Psoas muscle (tissue), 8 donors: Measurements from ENCODE around the gene SLC24A3. TPM values are rescaled to one million over a fixed set of nuclear protein-coding genes. Genes with fewer than 3 reads are reported as not detected.

Source experiments
- ATAC-seq, 4 donors: fragments of 200-7000 bp; cut with Tn5 transposase; one replicate each; pipeline ENCODE4 v1.9.1; 2020; ENCODE audit warnings: moderate library complexity in 3 of 4, mild to moderate bottlenecking in 2 of 4
- DNase-seq, 2 donors: peaks; one replicate each; pipeline ENCODE4 v3.0.0-alpha.2; 2020
- H3K27ac ChIP-seq: fragments of 200-600 bp; one replicate; pipeline ENCODE4 v1.8.0; 2022
- H3K27me3 ChIP-seq, 3 donors: fragments of 200-600 bp in 1 of 3; one replicate each; pipeline versions ENCODE4 v1.6.1 to v1.8.0; 2013 to 2022; ENCODE audit warnings: low read length in 2 of 3, mild to moderate bottlenecking in 2 of 3, moderate library complexity in 1 of 3; ENCODE audit not compliant: insufficient read depth in 3 of 3
- H3K36me3 ChIP-seq, 2 donors: fragments of 200-600 bp in 1 of 2; one replicate each; pipeline versions ENCODE4 v1.6.1 to v1.8.0; 2013 to 2022; ENCODE audit warnings: low read depth in 1 of 2, mild to moderate bottlenecking in 1 of 2, moderate library complexity in 1 of 2; ENCODE audit not compliant: insufficient read depth in 1 of 2
- H3K4me1 ChIP-seq: fragments of 200-600 bp; one replicate; pipeline ENCODE4 v1.8.0; 2022
- H3K4me3 ChIP-seq: fragments of 200-600 bp; one replicate; pipeline ENCODE4 v1.8.0; 2022; ENCODE audit warnings: mild to moderate bottlenecking
- H3K9me3 ChIP-seq: fragments of 200-600 bp; one replicate; pipeline ENCODE4 v1.8.0; 2022
- CTCF ChIP-seq: fragments of 200-600 bp; IDR thresholded peaks from one replicate; pipeline ENCODE4 v1.8.0; 2022; ENCODE audit warnings: antibody characterized with exemption
- WGBS, 3 donors: extraction: QIAGEN DNeasy Blood & Tissue Kit; methylation state at CpG; one replicate each; pipeline versions ENCODE4 v1.1.6 to v1.1.7; 2013; 5-methylcytosine and 5-hydroxymethylcytosine counted together
- intact Hi-C, 2 donors: fragments of 100-400 bp; cut with DNase I; formaldehyde crosslinking; loops; one replicate each; pipeline versions ENCODE4 v1.11.0 to v1.14.2; 2022
- polyA plus RNA-seq, 3 donors: library from polyadenylated mRNA; stranded (reverse); fragments of 200-250 nt; gene quantifications; one replicate each; pipeline ENCODE4 v1.2.3, GENCODE V29; 2013
- total RNA-seq, 4 donors: library from RNA; stranded (reverse); fragmentation: NEBNext Ultra II Directional in 2 of 4; extraction: Animal tissue kit (Norgen Biotek cat#: 25700) in 2 of 4; gene quantifications; one replicate each; pipeline versions ENCODE4 v1.2.1 to v1.2.4, GENCODE V29; 2021 to 2023
- donor health status: healthy with polysubstance abuse.
- donor health status: DM: no; HTN: no; CAD: no; lungs with moderate emphysema.
- donor health status: Bipolar disorder and iron deficiency.
- donor health status: healthy.
- donor health status: DM: yes; HTN: yes; CAD: no.
- donor health status: DM: no; HTN: no; CAD: no.
- donor health status: DM: no; HTN: no; CAD: no.
- donor health status: DM: yes; HTN: yes; CAD: no.

Gene SLC24A3
- total and polyA plus RNA-seq, 7 donors: 3.0 to 24.4 (median 8.2) TPM

GRCh38 chr20:19392344-19393130, 180.1 kb downstream of the SLC24A3 start:
- DNase-seq (no peak), ATAC-seq (no peak)
- H3K36me3 ChIP-seq: no peaks in the 10 kb centered on the region
- H3K4me1 ChIP-seq: peaks cover 4% of the 10 kb centered on the region
- H3K9me3 ChIP-seq: no peaks in the 10 kb centered on the region
- intact Hi-C loops: no loop called here
- TF ChIP-seq CTCF: no peak
- WGBS, 3 donors: 89 to 91% (median 89%) methylated on average over 2 of the region's 2 CpGs
- no peak overlapping the region for H3K27ac ChIP-seq
- H3K4me3 ChIP-seq: no peak overlapping the region
- H3K27me3 ChIP-seq: no peaks in the 10 kb centered on the region

- Histone ChIP-seq H3K4me1 (peaks cover 4% of the 10 kb centered on the region), H3K36me3 (no peaks in the 10 kb centered on the region), H3K9me3 (peaks cover 17% of the 10 kb centered on the region), H3K27me3 (no peaks in the 10 kb centered on the region), H3K27ac (no peak overlapping the region), H3K4me3 (no peak overlapping the region)
- TF ChIP-seq CTCF: no peak
- 17 to 34% (median 18%) methylated on average over 3 of the region's 3 CpGs for WGBS, 3 donors
- intact Hi-C loops: no loop called here
- no peak for ATAC-seq
- no peak for DNase-seq
These were observed 184.1 kb downstream of the SLC24A3 start for GRCh38 chr20:19396460-19397081.

- H3K4me1 ChIP-seq: peaks cover 4% of the 10 kb centered on the region
- H3K27ac ChIP-seq: no peak overlapping the region
- 91 to 96% (median 91%) methylated on average over 3 of the region's 3 CpGs for WGBS, 3 donors
- peaks cover 17% of the 10 kb centered on the region for H3K9me3 ChIP-seq
- H3K36me3 ChIP-seq: no peaks in the 10 kb centered on the region
- no peak for ATAC-seq
- H3K4me3 ChIP-seq: no peak overlapping the region
- intact Hi-C loops: no loop called here
- no peak for DNase-seq
- no peak for TF ChIP-seq CTCF
- no peaks in the 10 kb centered on the region for H3K27me3 ChIP-seq
These were observed 184.8 kb downstream of the SLC24A3 start for GRCh38 chr20:19397226-19397625.

GRCh38 chr20:19397666-19398065, 185.2 kb downstream of the SLC24A3 start:
- Histone ChIP-seq H3K27me3 (no peaks in the 10 kb centered on the region), H3K9me3 (peaks cover 17% of the 10 kb centered on the region), H3K27ac (no peak overlapping the region), H3K36me3 (no peaks in the 10 kb centered on the region), H3K4me1 (peaks cover 4% of the 10 kb centered on the region), H3K4me3 (no peak overlapping the region)
- TF ChIP-seq CTCF: no peak
- intact Hi-C loops: no loop called here
- ATAC-seq (no peak), DNase-seq (no peak)
- WGBS, 3 donors: 74 to 85% (median 75%) methylated on average over 1 of the region's 1 CpG
